ENCODE measurements around the gene PEF1. TPM values are rescaled to one million over a fixed set of nuclear protein-coding genes. Genes with fewer than 3 reads are reported as not detected.

The PEF1 gene
- total RNA-seq, 1 experiment from 2014 or later = 33.7 TPM

- TF ChIP-seq FOXP4 (CRISPR knock-in tag; IDR thresholded peaks at IDR 0.05) (no peak), CREB1 (CRISPR knock-in tag; IDR thresholded peaks at IDR 0.05) (no peak), ZNF263 (CRISPR knock-in tag; IDR thresholded peaks at IDR 0.05; ENCODE audit: low read depth) (no peak), AFF4 (CRISPR knock-in tag; IDR thresholded peaks at IDR 0.05; ENCODE audit: borderline replicate concordance) (no peak), ZNF416 (CRISPR knock-in tag; IDR thresholded peaks at IDR 0.05) (no peak), NFATC4 (CRISPR knock-in tag; IDR thresholded peaks at IDR 0.05) (no peak), ATF1 (CRISPR knock-in tag; IDR thresholded peaks at IDR 0.05) (no peak), GABPB1 (CRISPR knock-in tag; IDR thresholded peaks at IDR 0.05) (no peak), ZNF425 (CRISPR knock-in tag; conservative IDR thresholded peaks at IDR 0.05) (no peak), TP53 (CRISPR knock-in tag; IDR thresholded peaks at IDR 0.05) (no peak), ZBTB43 (CRISPR knock-in tag; IDR thresholded peaks at IDR 0.05) (no peak)
Measured at GRCh38 chr1:31690921-31691320, 46.2 kb upstream of the PEF1 start (continued).

GRCh38 chr1:31689854-31690253, 45.2 kb upstream of the PEF1 start:
- no peaks in the 10 kb centered on the region for H3K9me3 Mint-ChIP-seq
- DNase-seq (ENCODE audit: low spot score) (no peak), ATAC-seq (no peak)
- H3K4me1 Mint-ChIP-seq = peaks cover 2% of the 10 kb centered on the region; the same call in 1 of the 2 replicates
- ChIA-PET CTCF (interaction anchor here (1.2 to 1.4 kb wide), 4 partner anchors 15 to 99 kb away, joined by 3 to 7 read pairs (median 4); no protein-coding TSS in a partner anchor), POLR2A (interaction anchor here (0.6 kb wide), 1 partner anchor 418 kb away, joined by 3 read pairs; the partner anchor contains the start of gene KPNA6)
- H3K4me3 Mint-ChIP-seq = no peak overlapping the region
- H3K36me3 Mint-ChIP-seq = no peaks in the 10 kb centered on the region
- H3K27ac Mint-ChIP-seq = no peak overlapping the region
- TF ChIP-seq GABPB1 (CRISPR knock-in tag; IDR thresholded peaks at IDR 0.05) = no peak
- no peak for TF ChIP-seq CDX4 (CRISPR knock-in tag; IDR thresholded peaks at IDR 0.05; ENCODE audit: borderline replicate concordance)
- TF ChIP-seq HMGA2 (CRISPR knock-in tag; IDR thresholded peaks at IDR 0.05) = no peak
- H3K27me3 Mint-ChIP-seq (ENCODE audit: low read depth) = no peaks in the 10 kb centered on the region

GRCh38 chr1:31689379-31689778, 44.7 kb upstream of the PEF1 start:
- Mint-ChIP-seq H3K4me3 (no peak overlapping the region), H3K27ac (no peak overlapping the region), H3K9me3 (no peaks in the 10 kb centered on the region), H3K27me3 (ENCODE audit: low read depth) (no peaks in the 10 kb centered on the region), H3K4me1 (peaks cover 2% of the 10 kb centered on the region; the same call in 1 of the 2 replicates), H3K36me3 (no peaks in the 10 kb centered on the region)
- POLR2A ChIA-PET = interaction anchor here (0.6 kb wide), 1 partner anchor 418 kb away, joined by 3 read pairs; the partner anchor contains the start of gene KPNA6
- DNase-seq (ENCODE audit: low spot score) (no peak), ATAC-seq (peak; percentile 29)
- CTCF ChIA-PET = interaction anchor here (0.6 to 2.0 kb wide), 7 partner anchors 10 to 274 kb away, joined by 3 to 9 read pairs (median 4); partner anchors contain the start of gene COL16A1
- TF ChIP-seq ZNF425 (CRISPR knock-in tag; conservative IDR thresholded peaks at IDR 0.05) = no peak
- no peak for TF ChIP-seq EMX1 (CRISPR knock-in tag; IDR thresholded peaks at IDR 0.05)
- no peak for TF ChIP-seq ZBTB43 (CRISPR knock-in tag; IDR thresholded peaks at IDR 0.05)
- TF ChIP-seq ZNF396 (CRISPR knock-in tag; IDR thresholded peaks at IDR 0.05; ENCODE audit: borderline replicate concordance) = no peak
- no peak for TF ChIP-seq GTF2I (CRISPR knock-in tag; conservative IDR thresholded peaks at IDR 0.05)
- TF ChIP-seq ATF1 (CRISPR knock-in tag; IDR thresholded peaks at IDR 0.05) = no peak
- TF ChIP-seq ERG (CRISPR knock-in tag; IDR thresholded peaks at IDR 0.05) = no peak

Measured in WTC11 (cell line).